Epithelial cell of esophagus (primary cell): ENCODE data around the gene PSMC3.

Experiments
- DNase-seq: peaks from one replicate; pipeline ENCODE4 v3.0.0; 2010; ENCODE audit warnings: low read depth
- H3K4me3 ChIP-seq: 2 replicates; pipeline ENCODE4 v1.5.1; 2011; ENCODE audit warnings: mild to moderate bottlenecking, low read length, control low read depth
- CTCF ChIP-seq: IDR thresholded peaks from 2 replicates; pipeline ENCODE4 v1.5.1; 2011; ENCODE audit warnings: low read depth, mild to moderate bottlenecking, low read length, control low read depth, inconsistent platforms; ENCODE audit not compliant: insufficient read depth; ENCODE audit errors: missing control alignments

Gene PSMC3

GRCh38 chr11:47437218-47437745 lies 11.0 kb upstream of the PSMC3 start:
- no peak for DNase-seq
- no peak for TF ChIP-seq CTCF
- H3K4me3 ChIP-seq = no peak overlapping the region

DNA sequence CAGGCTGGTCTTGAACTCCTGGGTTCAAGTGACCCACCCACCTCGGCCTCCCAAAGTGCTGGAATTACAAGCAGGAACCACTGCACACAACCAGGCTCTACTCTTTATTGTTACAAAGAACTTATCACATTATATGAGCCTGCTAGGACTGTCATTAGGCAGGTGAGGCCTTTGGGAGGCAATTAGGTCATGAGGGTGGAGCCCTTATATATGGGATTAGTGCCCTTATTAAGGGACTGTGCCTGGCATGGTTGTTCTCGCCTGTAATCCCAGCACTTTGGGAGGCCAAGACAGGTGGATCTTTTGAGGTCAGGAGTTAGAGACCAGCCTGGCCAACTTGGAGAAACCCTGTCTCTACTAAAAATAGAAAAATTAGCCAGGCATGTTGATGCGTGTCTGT lies 10.5 kb upstream of the PSMC3 start:
- TF ChIP-seq CTCF = no peak
- no peak for DNase-seq
- H3K4me3 ChIP-seq = no peak overlapping the region

- no peak for DNase-seq
- no peak for TF ChIP-seq CTCF
- H3K4me3 ChIP-seq = no peak overlapping the region
These were observed 9.4 kb upstream of the PSMC3 start for GRCh38 chr11:47435687-47436086.

DNA sequence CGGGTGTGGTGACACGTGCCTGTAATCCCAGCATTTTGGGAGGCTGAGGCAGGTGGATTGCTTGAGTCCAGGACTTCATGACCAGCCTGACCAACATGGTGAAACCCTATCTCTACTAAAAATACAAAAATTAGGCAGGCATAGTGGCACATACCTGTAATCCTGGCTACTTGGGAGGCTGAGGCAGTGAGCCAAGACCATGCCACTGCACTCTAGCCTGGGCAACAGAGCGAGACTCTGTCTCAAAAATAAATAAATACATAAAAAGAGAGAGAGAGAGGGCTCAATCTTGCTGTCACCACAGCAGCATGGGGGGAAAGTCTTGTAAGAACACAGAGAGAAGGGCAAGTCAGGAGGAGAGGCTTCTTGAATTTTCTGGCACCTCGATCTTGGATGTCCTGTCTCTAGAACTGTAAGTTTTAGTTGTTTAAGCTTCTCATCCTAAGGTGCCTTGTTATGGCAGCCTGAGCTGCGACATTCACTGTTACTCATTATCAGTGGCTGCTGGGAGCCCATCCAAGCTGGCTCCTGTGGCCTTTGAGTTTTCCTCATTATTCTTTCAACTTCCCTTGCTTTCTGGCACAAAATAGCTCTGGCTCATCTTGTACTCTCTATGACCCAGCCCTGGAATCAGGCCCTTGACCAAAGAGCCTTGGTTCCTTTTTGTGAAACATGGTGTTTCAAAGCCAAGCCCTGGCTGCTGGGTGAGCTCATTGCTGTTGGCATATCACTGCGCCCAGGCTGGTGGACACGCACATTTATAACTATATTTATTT lies 8.0 kb upstream of the PSMC3 start:
- DNase-seq = no peak
- TF ChIP-seq CTCF = no peak
- H3K4me3 ChIP-seq = no peak overlapping the region

DNA sequence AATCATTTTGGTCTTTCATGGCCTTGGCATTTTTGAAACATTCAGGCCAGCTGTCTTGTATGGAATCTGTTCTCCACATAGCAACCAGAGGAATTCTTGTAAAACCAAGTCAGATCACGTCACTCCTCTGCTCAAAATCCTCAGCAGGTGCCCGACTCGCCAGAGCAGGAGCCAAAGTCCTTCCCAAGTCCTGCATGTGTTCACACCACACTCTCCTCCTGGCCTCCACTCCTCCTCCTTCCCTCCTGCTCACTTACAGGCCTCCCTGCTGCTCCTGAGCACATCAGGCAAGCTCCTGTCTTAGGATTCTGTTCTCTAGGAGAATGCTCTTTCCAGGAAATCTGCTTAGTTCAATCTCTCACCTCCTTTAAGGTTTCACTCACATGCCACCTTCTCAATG lies 6.9 kb upstream of the PSMC3 start:
- TF ChIP-seq CTCF = no peak
- H3K4me3 ChIP-seq = no peak overlapping the region
- DNase-seq = no peak

- no peak for DNase-seq
- TF ChIP-seq CTCF = no peak
- H3K4me3 ChIP-seq = no peak overlapping the region
These were observed 5.3 kb upstream of the PSMC3 start for GRCh38 chr11:47431356-47432083.
